GM19193 (cell line): ENCODE data around the gene FBXL14.

Experiments used
- POLR2A ChIP-seq: IDR thresholded peaks from 4 replicates; pipeline ENCODE4 v1.6.1; 2011; ENCODE audit not compliant: insufficient read depth, insufficient read length; ENCODE audit errors: extremely low read depth

Gene FBXL14

GRCh38 chr12:1529862-1530591 is 64.4 kb downstream of the FBXL14 start:
- peak; percentile 37 for TF ChIP-seq POLR2A

- no peak for TF ChIP-seq POLR2A
Observed at GRCh38 chr12:1529228-1529861, 65.0 kb downstream of the FBXL14 start.

GRCh38 chr12:1528791-1529190 is 65.6 kb downstream of the FBXL14 start:
- no peak for TF ChIP-seq POLR2A

- no peak for TF ChIP-seq POLR2A
Observed at GRCh38 chr12:1527789-1528188, 66.6 kb downstream of the FBXL14 start.

DNA sequence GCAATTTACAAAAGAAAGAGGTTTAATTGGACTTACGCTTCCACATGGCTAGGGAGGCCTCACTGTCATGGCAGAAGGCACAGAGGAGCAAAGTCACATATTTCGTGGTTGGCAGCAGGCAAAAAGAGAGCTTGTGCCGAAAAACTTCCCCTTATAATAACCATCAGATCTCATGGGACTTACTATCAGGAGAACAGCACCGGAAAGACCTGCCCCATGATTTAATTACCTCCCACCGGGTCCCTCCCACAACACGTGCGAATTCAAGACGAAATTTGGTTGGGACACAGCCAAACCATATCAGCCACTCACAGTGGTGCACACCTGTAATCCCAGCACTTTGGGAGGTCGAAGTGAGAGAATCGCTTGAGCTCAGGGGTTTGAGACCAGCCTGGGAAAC is 68.5 kb downstream of the FBXL14 start:
- no peak for TF ChIP-seq POLR2A

- TF ChIP-seq POLR2A: no peak
Observed at GRCh38 chr12:1523558-1524050, 70.8 kb downstream of the FBXL14 start.

DNA sequence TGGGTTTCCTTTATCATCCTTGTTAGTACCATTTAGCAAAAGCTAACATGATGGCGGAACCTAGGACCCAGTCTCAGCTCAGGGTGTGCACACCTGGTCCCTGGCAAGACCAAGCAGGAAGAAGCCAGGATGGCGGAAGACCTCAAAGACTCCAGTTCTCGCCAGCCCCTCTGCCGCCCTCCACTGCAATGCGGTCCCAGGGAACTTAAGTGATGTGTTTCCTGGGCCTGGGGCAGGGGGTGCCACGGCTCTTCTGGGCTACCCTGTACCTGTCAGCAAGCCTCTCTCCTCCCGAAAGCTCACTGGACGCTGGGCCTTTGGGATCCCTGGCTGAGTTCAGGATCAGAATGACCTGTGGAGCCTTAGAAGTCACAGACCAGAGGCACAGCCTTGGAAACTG is 71.3 kb downstream of the FBXL14 start:
- TF ChIP-seq POLR2A: no peak

DNA sequence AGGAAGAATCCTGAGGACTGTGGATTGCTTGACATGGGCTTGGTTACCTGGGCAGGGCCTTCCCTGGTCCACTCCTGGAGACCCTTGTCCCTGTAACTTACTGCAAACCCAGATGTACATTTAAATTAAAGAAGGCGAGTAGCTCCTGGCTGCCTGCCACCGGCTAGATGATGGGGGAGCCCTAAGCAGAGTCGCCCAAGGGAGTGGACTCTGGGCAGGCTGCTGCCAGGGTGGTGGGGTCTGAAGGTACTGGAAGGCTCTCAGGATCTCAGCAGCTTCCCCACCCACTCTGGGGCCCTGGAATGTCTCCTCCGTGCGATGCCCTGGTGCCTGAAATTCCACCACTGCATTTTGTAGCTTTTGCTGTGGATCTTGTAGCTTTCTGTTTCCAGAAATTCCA is 74.7 kb downstream of the FBXL14 start:
- no peak for TF ChIP-seq POLR2A

- no peak for TF ChIP-seq POLR2A
Observed at GRCh38 chr12:1518591-1519516, 75.5 kb downstream of the FBXL14 start.

GRCh38 chr12:1517734-1518525 is 76.5 kb downstream of the FBXL14 start:
- no peak for TF ChIP-seq POLR2A

DNA sequence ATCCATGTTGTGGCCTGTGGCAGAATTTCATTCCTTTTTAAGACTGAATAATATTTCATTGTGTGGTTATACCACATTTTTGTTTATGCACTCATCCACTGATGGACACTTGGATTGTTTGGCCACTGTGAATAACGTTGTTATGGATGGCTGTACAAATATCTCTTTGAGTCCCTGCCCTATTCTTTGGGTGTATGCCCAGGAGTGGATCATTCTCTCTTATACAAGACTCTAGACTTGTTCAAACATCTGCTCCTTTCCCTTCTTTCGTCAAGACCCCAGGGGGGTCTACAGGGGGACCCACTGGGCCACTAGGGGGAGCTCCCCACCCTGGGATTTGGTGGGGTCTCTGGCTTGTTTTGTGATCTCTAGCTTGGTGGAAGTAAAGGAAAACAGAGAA is 77.4 kb downstream of the FBXL14 start:
- TF ChIP-seq POLR2A: no peak
